ENCODE results near the gene UMOD.
"Not testable (repeated sequence)": the region's sequence is repeated elsewhere in the genome, so short reads cannot be mapped to it uniquely, and the experiment has no call there.

The UMOD gene

DNA sequence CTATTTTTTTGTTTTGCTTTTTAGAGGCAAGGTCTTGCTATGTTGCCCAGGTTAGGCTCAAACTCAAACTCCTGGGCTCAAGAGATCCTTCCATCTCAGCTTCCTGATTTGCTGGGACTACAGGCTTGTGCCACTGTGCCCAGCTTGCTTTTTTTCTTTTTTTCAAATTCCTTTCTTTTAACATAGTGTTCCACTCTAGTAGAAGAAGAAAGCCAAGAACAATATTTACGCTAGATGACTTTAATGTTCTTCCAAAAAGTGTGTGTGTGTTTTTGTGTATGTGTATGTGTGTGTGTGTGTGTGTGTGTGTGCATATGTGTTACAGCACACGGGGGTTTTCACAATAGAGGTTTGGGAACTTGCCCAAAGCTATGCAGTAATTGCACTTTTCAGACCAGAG lies 10.7 kb upstream of the UMOD start:
- DNase-seq = no peak

DNA sequence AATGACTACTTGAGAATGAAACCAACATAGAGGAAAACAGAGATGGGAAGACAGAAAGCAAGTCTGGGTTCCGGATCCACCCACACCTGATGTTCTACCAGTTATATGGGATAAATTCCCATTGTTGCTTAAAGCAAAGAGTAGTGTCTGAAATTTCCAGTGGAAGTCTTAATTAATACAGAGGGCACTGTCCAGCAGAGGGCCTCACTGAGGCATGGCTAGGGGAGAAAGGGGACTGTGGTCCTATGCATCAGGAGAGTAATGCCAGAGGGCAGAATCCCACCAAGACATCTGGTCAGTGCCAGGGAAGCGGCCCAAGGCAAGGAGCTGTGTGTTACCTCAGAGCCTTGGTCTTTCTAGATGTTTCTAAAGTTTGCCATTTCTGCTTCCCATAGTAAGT lies 7.5 kb upstream of the UMOD start:
- DNase-seq = no peak

DNA sequence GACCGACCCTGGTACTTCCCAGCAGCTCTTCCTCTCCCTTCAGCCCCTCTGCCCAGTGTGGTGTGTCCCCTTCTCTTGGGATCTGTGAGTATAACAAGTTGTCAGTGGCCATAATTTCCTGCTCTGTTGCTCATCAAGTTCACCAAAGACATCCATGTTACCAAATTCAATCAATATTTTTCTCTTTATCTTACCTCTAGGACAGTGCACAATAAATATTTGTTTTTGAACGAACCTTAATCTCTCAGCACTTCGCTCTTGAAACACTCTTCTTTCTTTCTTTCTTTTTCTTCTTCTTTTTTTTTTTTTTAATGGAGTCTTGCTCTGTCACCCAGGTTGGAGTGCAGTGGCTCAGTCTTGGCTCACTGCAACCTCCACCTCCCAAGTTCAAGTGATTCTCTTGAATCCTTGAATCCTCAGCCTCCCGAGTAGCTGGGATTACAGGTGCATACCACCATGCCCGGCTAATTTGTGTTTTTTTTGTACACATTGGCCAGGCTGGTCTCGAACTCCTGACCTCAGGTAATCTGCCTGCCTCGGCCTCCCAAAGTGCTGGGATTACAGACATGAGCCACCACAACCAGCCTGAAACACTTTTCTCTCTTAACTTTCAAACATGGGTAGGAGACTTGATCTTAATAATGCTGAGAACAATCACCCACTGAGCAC lies 2.7 kb upstream of the UMOD start:
- DNase-seq = no peak

DNA sequence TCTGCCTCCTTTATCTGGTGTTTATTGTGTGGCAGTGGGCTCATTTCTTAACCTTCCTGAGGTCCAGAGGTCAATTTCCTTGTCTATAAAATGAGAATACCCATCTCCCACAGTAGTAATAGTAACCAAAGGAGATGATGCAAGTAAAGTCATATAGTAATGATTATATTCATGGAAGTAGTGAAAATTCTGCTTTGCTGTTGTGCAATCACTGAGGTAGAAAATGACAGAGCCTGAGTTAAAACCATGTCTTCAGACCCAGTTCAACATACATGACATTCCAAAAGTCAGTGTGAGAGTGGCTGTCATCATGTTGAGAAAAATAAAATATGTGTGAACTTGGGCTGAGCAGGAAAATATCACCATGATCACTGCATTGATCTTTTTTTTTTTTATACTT lies 864 bp upstream of the UMOD start:
- DNase-seq = no peak

DNA sequence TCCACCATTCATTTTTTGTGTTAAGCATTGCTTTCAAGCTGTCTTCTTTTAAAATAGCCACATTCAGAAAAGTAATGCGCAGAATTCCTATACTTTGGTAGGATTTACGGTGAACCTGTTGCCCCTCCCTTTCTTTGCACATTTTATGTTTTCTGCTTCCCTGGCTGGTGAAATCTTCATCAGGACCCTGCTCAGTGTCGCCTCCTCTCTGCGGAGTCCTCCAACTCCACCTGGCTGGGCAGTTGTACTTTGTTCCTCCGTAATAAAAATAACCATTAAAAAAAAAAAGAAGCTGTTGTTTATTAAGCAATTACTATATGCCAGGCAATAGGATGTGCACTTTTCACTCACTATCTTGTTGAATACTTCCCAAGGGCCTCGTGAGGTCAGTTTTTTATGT lies 2.9 kb downstream of the UMOD start:
- DNase-seq = no peak

DNA sequence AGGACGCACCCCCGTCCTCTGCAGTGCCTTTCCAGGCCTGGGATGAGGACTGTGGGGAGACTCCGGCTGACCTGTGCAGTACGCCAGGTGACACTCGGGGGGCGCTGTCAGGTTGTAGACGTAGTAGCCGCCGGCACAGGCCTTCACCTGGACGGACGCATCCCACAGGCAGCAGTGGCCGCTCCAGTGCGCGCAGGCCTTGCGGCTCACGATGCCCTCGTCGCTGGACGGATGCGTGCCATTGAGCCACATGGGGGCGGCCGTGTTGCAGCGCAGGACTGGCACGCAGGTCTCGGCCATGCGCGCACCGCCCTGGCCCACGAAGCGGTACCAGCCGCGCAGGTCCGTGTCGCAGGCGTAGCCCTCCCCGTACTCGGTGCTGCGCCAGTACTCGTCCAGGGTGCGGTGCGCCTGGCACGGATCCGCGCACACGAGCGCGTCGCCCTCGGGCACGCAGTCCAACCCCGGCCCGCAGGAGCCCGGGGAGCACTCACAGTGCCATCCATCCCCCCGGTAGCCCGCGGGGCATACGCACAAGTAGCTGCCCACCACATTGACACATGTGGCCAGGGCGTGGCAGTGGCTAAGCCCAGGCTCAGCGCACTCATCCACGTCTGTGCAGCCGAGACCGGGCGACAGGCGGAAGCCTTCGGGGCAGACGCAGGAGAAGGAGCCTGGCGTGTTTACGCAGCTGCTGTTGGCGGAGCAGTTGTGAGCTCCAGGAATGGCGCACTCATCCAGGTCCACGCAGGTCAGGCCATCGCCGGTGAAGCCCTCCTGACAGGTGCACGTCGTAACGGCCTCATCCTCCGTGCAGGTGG lies 3.9 kb downstream of the UMOD start:
- no peak for DNase-seq

DNA sequence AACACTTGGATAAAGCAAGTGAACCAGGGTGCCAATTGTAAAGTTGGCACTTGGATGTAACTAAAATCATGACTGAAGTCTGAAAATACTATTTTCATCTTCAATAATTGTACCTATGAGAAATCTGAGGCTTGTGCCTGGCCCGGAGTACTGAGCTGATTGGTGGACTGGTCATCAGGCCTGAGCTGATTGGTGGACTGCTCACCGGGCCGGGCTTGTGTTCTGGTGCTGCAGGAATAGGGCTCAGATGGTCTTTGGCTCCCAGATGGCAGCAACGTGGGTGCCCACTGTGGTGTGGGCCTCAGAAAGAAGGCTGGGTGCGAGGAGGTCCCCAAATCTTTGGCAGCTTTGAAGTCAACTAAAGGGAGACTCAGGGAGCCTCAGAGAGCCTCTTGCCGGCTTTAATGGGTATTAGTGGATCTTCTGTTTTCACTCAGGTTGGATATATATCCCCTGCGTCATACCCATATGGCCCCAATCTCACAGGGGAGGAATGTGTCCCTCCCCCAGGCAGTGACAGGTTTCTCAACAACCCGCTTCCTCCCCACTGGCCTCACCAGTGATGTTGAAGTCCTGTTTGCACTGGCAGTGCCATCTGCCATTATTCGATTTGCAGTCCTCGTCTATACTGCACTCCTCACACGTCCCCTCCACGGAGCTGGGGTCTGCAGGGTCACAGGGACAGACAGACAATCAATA lies 4.7 kb downstream of the UMOD start:
- DNase-seq = no peak

DNA sequence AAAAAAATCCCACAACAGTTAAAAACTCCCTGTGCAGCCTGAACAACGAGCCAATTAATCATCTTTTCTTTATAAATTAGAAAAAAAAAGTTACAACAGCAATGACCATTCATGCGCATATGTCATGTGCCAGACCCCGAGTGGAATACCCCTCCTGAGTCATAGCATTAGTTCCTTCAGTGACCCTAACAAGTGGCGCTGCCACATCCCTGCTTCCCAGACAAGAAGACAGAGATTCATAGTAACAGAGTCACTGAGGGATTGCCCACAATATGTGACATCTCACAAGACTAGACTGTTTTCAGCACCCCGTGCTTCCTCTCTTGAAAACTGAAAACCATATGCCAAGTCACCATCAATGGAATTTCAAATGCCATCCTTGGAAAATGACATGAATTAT lies 7.9 kb downstream of the UMOD start:
- no peak for DNase-seq

DNA sequence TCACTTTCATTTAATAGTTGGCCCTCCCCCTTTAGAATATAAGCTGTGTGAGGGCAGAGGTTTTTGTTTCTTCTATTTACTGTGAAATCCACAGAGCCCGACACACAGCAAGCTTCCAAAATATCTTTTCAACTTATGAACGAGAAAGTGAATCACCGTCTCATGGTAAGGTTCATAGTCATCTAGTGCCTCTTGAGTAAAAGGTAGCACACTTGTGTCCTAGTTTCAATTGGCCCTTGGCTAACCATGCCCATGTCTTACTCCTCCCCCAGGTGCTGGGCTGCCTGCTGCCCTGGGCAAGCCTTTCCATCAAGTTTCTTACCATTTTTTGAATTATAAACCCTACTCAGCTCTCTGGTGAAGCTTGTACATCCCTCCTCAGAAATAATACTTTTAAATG lies 12.8 kb downstream of the UMOD start:
- DNase-seq = no peak

DNA sequence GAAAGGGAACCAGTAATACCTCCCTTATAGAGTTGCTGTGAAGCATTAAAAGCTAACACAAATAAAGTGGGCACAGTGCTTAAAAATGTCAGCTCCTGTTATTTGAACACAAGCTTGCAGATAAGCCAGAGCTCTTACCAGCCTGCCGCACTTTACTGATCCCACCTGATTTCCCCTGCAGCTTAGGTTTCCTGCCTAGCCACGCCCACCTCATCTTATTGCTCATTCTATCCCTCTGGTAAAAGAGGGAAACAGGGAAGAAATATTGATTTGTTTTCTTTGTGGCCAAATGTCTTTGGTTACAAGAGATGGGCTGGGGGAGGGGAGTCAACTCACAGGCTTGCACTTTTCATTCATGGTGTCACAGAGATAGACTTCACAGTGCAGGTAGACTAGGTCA lies 15.6 kb downstream of the UMOD start:
- no peak for DNase-seq

DNA sequence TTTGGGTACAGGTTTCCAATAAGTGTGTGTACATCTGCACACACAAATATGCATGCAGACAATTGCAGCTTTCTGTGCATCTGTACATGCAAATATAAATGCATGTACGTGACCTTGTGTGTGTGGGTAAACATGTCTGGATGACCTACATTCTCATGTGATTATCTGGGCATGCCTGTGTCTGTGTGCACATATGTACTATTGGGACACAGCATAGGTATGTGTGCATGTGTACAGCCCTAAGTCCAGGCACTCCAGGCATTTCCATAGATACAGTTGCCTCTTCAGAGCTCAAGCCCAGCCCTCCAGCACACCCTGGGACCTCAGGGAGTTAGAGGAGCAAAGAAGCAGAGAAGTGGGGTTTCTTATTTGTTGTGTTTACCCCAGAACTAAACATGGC lies 18.1 kb downstream of the UMOD start:
- no peak for DNase-seq

DNA sequence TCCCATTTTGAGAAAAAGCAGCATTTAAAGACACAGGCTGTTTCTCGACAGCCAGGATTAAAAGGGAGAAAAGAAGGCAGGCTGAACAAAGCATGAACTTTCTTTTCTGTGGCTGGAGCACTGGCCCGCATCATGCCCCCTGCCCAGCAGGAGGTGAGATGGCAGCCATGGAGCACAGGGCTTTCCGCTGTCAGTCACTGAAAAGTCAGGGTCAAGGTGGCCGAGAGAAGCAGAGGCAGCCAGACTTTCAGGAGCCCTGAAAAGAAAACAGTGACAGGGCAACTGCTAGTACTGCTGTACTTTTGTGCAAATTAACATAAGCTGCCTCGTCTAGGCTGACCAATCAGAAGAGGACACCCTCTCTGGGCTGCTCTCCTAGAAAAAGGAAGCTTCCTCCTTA lies 19.4 kb downstream of the UMOD start:
- DNase-seq = no peak

DNA sequence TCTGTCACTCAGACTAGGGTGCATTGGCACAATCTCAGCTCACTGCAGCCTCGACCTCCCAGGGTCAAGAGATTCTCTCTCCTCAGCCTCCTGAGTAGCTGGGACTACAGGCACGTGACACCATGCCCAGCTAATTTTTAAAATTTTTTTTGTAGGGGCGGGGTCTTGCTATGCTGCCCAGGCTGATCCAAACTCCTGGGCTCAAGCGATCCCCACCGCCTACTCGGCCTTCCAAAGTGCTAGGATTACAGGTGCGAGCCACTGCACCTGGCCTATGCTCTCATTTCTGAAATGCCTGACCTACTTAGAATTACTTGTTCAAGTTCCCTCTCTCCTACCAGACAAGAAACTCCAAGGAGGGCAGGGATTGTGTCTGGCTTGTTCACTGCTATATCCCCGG lies 20.1 kb downstream of the UMOD start:
- no peak for DNase-seq

DNA sequence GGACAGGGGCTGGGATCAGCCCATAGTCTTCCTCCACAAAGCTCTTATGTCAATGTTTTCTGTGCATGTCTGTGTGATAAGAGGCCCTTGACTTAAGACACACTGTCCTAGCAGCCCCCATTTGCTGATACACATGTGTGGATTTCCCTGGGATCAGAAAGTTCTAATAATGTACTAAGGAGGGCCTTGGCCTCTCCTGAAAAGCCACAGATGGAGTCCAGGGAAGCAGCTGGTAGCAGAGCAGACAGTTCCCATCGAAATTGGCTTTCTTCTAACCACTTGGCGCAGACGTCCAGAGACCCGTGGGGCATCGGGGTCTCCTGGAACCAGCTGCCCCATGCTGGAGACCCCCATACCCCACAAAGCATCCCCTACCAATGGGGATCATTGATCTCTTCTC lies 20.9 kb downstream of the UMOD start:
- DNase-seq = no peak

DNA sequence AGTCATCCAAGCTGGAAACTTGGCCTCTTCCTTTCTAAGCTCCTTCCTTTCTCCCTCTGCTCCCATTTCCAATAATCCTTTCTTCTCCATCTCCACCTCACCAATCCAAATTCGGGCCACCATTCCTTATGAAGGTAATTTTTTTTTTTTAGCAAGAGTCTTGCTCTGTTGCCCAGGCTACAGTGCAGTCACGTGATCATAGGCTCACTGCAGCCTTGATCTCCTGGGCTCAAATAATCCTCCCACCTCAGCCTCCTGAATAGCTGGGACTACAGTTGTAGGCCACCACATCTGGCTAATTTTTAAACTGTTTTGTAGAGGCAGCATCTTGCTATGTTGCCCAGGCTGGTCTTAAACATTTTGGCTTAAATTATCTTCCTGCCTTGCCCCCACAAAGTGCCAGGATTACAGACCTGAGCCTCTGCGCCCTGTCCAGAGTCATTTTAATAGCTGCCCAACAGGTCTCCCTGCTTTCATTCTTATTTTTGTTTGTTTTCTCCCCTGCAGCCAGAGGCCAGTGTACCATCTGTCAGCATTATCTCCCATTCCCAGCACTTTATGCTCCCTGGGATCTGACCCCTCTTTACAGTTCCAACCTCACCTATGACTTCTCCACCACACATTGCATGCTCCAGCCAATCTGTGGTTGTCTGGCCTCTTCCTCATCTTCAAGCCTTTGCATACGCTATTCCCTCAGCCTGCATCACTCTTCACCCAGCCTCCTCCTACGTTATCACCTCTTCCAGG lies 22.9 kb downstream of the UMOD start:
- no peak for DNase-seq

DNA sequence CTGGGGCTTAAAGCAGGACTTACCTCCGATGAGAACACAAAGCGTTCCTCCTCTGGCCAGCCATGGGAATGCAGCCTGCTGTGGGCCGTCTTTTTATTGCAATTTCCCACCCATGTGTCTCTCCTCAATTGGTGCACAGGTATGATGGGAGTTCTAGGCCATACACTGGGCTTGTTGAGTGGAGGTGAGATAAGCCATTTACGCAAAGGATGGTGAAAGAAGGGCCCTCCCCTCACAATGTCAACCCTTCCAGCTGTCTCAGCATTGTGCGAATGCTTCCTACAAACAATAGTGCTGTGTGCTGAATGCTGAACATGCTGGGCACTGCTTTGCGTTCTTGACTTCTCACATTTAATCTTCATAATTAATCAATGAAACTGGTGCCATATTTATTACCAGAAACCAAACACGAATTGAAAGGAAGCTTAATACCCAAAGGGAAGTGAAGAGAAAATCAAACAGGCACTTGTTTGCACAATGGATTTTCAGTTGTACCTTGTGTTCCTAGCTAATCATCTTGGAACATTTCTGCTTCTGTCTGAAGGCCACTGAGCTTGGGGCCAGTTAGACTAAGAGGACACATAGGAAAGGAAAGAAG lies 25.0 kb downstream of the UMOD start, which contains the start of gene GP2:
GP2 (minus strand) TSS at position 70 of the 598 bp plus-strand sequence. CDS start 1,082 bp downstream, outside the sequence.
- no peak for DNase-seq

DNA sequence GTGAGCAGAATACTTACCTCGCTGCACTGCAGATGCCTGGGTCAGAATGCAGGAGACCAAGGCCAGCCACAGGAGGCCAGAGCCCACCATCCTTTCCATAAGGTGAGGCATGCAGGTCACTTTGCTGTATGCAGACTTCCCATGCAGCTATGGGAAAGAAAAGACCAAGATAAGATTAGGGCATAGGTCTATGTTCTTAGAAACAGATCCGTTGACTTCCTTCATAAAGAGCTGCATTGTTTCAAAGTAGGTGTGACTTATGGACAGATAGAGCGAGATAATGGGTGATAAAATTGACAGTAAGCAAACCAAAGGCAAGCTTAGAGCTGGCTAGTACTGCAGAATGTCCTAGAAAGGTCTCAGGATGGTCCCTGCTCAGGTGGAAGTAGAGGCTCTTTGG lies 26.2 kb downstream of the UMOD start:
- DNase-seq = no peak

DNA sequence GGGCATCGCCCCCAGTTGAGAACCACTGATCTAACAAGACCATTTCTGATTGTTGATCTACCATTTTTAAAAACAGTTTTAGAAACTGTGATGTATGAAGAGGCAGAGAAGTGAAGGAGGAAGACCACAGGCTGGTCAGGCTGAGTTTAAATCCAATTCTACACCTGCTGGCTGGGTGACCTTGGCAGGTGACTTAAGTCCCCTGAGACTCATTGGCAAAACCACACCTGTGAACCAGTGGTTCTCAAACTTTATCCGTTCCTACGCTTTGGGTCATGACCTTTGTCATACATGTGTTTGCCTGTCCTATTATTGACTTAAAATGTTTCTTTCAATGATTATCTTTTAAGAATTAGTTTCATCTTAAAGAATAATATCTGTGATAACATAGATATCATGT lies 27.5 kb downstream of the UMOD start:
- DNase-seq = no peak

DNA sequence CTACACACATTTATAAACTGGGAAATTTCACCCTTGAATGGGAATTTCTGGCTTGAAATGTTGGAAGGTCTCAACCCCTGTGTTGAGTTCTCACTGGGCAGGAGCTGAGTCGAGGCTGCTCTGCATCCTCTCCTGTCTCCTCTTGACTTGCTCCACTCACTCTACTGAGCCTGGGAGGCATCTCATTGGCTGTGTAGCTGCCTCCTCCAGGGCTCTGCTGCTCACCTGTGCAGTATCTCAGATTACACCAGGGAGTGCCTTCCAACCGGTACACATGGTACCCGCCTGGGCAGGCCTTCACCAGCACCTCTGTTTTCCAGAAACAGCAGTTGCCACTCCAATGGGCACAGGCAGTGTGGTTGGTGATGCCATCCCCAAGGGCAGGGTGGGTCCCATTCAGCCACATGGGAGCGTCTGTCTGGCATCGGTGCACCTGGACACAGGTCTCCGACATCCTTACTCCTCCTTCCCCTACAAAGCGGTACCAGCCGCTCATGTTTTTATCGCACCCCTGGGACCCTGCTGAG lies 28.9 kb downstream of the UMOD start:
- no peak for DNase-seq

DNA sequence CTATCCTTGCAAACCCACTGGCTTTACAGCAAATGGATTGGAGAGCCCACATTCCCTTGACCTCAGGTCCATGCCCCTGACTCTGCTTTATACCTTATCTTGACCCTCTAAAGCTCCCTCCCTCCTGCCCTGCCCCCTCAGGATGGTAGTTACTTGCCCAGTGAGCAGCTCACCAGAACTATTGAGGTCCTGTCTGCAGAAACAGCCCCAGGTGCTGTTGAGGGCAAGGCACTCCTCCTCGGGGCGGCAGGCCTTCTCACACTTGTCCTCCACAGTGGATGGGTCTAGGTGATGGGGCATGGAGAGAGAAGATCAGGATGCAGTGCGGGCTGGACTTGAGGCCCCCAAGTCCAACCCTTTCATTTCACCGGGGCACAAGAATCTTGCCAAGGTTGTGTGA lies 29.8 kb downstream of the UMOD start:
- DNase-seq = no peak

DNA sequence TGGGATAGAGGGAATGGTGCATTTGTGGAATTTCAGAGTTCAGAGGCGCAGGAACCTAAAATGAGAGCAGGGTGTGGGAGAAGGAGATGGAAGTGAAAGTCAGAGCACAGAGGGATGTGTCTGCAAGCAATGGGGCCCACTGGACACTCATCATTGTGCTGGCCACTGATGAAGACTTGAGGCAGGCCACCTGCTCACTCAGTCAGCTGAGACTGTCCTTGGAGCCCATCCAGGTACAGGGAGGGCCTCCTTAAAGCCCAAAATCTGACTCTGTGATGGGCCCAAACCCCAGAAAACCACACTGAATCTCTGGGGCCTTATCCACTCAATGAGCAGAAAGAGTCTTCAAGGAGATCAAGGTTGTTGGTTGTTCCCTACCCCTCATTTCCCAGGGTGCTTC lies 30.8 kb downstream of the UMOD start:
- no peak for DNase-seq

DNA sequence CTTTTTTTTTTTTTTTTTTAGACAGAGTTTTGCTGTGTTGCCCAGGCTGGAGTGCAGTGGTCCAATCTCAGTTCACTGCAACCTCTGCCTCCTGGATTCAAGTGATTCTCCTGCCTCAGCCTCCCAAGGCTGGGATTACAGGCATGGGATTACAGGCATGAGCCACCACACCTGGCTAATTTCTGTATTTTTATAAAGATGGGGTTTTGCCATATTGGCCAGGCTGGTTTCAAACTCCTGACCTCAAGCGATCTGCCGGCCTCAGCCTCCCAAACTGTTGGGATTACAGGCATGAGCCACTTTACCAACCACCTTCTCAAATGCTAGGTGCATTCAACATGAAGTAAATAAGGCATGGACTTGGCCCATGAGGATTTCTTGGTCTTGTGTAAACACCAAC lies 31.5 kb downstream of the UMOD start:
- DNase-seq = not testable (repeated sequence)

DNA sequence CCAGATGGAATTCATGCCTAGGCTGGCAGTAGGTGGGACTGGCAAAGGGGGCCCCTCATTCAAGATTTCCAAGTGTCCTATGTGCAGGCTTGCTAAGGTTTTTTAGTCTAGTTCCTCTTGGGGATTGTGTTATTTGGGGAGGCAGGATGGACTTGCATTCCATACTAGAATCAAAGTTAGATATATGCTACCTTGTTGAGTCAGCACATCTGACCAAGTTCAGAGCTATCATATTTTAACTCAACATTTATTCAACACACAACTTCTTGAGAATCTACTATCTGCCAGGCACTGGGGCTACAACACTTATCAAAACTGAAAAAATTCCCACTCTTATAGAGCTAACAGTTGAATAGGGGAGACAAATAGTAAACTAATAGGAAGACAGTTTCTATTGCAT lies 31.9 kb downstream of the UMOD start:
- DNase-seq = no peak
